ENCODE data around the gene TLR9.

Gene TLR9

DNA sequence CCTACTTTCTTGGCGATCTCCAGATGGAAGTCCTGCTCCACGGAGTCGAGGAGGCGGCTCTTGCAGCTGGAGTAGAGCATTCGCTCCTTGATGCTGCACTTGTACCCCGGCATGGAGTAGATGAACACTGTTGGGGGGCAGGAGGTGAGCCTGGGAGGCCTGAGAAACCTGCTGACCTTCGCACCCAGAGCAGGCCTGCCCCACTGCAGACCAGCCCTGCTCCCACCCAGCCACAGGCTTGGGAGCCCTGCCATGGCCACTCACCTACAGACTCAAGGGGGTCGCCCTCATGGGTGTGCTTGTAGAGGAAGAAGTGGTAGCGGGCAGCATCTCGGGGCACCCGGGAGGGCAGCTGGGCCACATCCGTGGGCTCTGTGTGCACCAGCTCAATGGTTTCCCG is 4.2 kb upstream of the TLR9 start:
- H3K27ac ChIP-seq: no peak overlapping the region
- no peak overlapping the region for H3K4me3 ChIP-seq (IDR thresholded peaks at IDR 0.05; ENCODE audit: insufficient read depth, low read depth, low read length)
- TF ChIP-seq, protein P1, sequence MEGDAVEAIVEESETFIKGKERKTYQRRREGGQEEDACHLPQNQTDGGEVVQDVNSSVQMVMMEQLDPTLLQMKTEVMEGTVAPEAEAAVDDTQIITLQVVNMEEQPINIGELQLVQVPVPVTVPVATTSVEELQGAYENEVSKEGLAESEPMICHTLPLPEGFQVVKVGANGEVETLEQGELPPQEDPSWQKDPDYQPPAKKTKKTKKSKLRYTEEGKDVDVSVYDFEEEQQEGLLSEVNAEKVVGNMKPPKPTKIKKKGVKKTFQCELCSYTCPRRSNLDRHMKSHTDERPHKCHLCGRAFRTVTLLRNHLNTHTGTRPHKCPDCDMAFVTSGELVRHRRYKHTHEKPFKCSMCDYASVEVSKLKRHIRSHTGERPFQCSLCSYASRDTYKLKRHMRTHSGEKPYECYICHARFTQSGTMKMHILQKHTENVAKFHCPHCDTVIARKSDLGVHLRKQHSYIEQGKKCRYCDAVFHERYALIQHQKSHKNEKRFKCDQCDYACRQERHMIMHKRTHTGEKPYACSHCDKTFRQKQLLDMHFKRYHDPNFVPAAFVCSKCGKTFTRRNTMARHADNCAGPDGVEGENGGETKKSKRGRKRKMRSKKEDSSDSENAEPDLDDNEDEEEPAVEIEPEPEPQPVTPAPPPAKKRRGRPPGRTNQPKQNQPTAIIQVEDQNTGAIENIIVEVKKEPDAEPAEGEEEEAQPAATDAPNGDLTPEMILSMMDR (conservative IDR thresholded peaks at IDR 0.05; ENCODE audit: low read depth, low read length): no peak
- no peaks in the 10 kb centered on the region for H3K36me3 ChIP-seq (ENCODE audit: insufficient read depth)
- H4K20me1 ChIP-seq (ENCODE audit: insufficient read depth): no peaks in the 10 kb centered on the region
- H3K4me1 ChIP-seq (ENCODE audit: low read depth, poor library complexity, severe bottlenecking): peaks cover 20% of the 10 kb centered on the region
- H3K79me2 ChIP-seq (ENCODE audit: insufficient read depth, low read depth): no peaks in the 10 kb centered on the region
- H3K9ac ChIP-seq: no peak overlapping the region
- no peak overlapping the region for H2AFZ ChIP-seq (ENCODE audit: low read depth)
- H3K27me3 ChIP-seq (ENCODE audit: insufficient read depth, low read depth): no peaks in the 10 kb centered on the region
- no peak overlapping the region for H3K4me2 ChIP-seq

DNA sequence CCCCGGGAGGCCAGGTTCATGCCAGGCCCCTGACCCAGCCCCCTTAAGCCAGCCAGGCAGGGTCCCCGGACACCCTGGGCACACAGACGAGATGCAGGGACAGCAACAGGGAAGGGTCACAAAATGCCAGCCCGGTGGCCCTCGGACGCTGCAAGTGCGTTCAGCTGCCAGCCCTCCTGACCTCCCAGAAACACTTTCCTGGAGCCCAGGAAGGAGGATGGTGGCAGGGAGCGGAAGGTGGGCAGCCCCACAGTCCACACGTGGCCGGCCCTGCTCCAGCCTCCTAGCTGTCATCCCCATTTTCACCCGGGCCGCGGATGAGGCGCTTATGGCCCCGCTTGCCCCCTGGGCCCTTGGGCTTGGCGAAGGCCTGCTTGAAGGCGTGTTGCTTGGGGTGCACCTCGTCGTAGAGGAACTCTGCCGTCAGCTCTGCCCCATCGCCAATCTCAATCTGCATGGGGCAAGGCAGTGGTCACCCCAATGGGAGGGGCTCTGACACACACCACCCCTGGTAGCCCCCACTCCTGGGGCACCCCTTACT is 3.4 kb upstream of the TLR9 start:
- no peaks in the 10 kb centered on the region for H3K36me3 ChIP-seq (ENCODE audit: insufficient read depth)
- no peaks in the 10 kb centered on the region for H4K20me1 ChIP-seq (ENCODE audit: insufficient read depth)

DNA sequence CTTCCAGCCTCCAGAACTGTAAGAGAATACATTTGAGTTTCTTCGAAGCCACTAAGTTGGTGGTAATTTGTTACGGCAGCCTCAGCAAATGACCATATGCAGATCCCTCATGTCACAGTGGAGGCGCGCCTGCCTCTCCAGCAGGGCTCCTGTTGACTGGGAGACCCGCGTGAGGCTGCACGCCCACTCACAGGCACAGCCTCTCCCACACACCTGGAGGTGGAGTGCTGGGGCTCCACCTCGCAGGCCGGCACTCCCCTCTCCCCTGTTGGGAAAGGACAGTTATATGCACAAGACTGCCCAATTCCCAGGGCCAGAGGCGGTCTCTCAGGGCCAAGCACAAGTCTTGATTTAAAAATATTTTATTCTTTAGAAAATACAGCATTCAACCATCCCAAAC is 2.8 kb upstream of the TLR9 start:
- no peak overlapping the region for H3K4me2 ChIP-seq

More for the DNA sequence above, 3.4 kb upstream of the TLR9 start:
- Histone ChIP-seq H3K9ac (no peak overlapping the region), H3K27me3 (ENCODE audit: insufficient read depth, low read depth) (no peaks in the 10 kb centered on the region), H3K4me3 (IDR thresholded peaks at IDR 0.05; ENCODE audit: insufficient read depth, low read depth, low read length) (no peak overlapping the region), H3K27ac (no peak overlapping the region), H3K79me2 (ENCODE audit: insufficient read depth, low read depth) (no peaks in the 10 kb centered on the region), H2AFZ (ENCODE audit: low read depth) (no peak overlapping the region), H3K4me1 (ENCODE audit: low read depth, poor library complexity, severe bottlenecking) (peaks cover 20% of the 10 kb centered on the region), H3K4me2 (no peak overlapping the region)
- TF ChIP-seq, protein P1 (conservative IDR thresholded peaks at IDR 0.05; ENCODE audit: low read depth, low read length): no peak

DNA sequence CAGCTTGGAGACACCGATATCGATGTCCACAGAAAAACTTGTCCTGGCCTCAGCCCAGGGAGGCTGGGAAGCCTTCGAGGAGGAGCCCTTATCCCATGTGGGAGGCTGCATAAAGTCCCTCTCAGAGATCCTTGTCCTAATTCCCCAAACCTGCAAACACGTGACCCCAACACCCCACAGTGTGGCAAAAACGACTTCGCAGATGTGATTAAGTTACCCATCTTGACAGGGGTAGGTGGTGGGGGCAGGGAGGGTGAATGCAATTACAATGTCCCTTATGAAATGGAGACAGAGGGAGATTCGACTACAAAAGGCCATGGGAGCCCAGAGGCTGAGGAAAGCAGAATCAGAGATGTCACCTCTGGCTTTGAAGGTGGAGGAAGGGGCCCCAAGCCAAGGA is 2.3 kb upstream of the TLR9 start:
- Histone ChIP-seq H3K27me3 (ENCODE audit: insufficient read depth, low read depth) (no peaks in the 10 kb centered on the region), H3K4me3 (IDR thresholded peaks at IDR 0.05; ENCODE audit: insufficient read depth, low read depth, low read length) (no peak overlapping the region), H3K9ac (no peak overlapping the region), H3K4me2 (no peak overlapping the region), H3K36me3 (ENCODE audit: insufficient read depth) (no peaks in the 10 kb centered on the region), H4K20me1 (ENCODE audit: insufficient read depth) (no peaks in the 10 kb centered on the region), H3K4me1 (ENCODE audit: low read depth, poor library complexity, severe bottlenecking) (peaks cover 20% of the 10 kb centered on the region), H3K27ac (no peak overlapping the region), H3K79me2 (ENCODE audit: insufficient read depth, low read depth) (no peaks in the 10 kb centered on the region), H2AFZ (ENCODE audit: low read depth) (no peak overlapping the region)
- TF ChIP-seq, protein P1 (conservative IDR thresholded peaks at IDR 0.05; ENCODE audit: low read depth, low read length): no peak

More for the DNA sequence above, 2.8 kb upstream of the TLR9 start:
- H3K79me2 ChIP-seq (ENCODE audit: insufficient read depth, low read depth): no peaks in the 10 kb centered on the region
- no peaks in the 10 kb centered on the region for H3K36me3 ChIP-seq (ENCODE audit: insufficient read depth)
- TF ChIP-seq, protein P1 (conservative IDR thresholded peaks at IDR 0.05; ENCODE audit: low read depth, low read length): no peak
- no peak overlapping the region for H3K27ac ChIP-seq
- no peak overlapping the region for H3K4me3 ChIP-seq (IDR thresholded peaks at IDR 0.05; ENCODE audit: insufficient read depth, low read depth, low read length)
- no peak overlapping the region for H2AFZ ChIP-seq (ENCODE audit: low read depth)
- H3K4me1 ChIP-seq (ENCODE audit: low read depth, poor library complexity, severe bottlenecking): peaks cover 20% of the 10 kb centered on the region
- no peaks in the 10 kb centered on the region for H3K27me3 ChIP-seq (ENCODE audit: insufficient read depth, low read depth)
- no peaks in the 10 kb centered on the region for H4K20me1 ChIP-seq (ENCODE audit: insufficient read depth)
- H3K9ac ChIP-seq: no peak overlapping the region

All from KMS-11 (cell line).